HEK293 (cell line): ENCODE measurements around the gene AFF3.

Source experiments
- CTCF ChIA-PET: fragments of 350-600 bp; formaldehyde crosslinking; extraction: SDS; loops from one replicate; lab custom pipeline; 2021; ENCODE audit warnings: antibody characterized with exemption; lab: Yijun Ruan, JAX
- POLR2A ChIA-PET: fragments of 300-600 bp; formaldehyde crosslinking; extraction: SDS; loops from one replicate; lab custom pipeline; 2020; ENCODE audit warnings: antibody characterized with exemption, inconsistent platforms; lab: Yijun Ruan, JAX
- H3K27ac ChIP-seq: fragments of 200-500 bp; sonication (Bioruptor generic); 2 replicates; pipeline ENCODE4 v1.5.1; 2014; ENCODE audit warnings: low read depth, low read length, control low read depth, inconsistent platforms; ENCODE audit errors: extremely low read depth
- H3K36me3 ChIP-seq, 2 experiments: fragments of 200-500 bp in 1 of 2; sonication (Bioruptor generic) in 1 of 2; 1 replicate in 1 of 2; 2 replicates in 1 of 2; pipeline ENCODE4 v1.5.1; 2014 to 2017; ENCODE audit warnings: inconsistent platforms in 2 of 2, low read length in 2 of 2; ENCODE audit not compliant: control insufficient read depth in 2 of 2, insufficient read depth in 1 of 2
- H3K4me1 ChIP-seq: fragments of 200-500 bp; sonication (Bioruptor generic); 2 replicates; pipeline ENCODE4 v1.5.1; 2014; ENCODE audit warnings: mild to moderate bottlenecking, low read length, inconsistent platforms; ENCODE audit not compliant: control insufficient read depth, insufficient read depth
- H3K4me3 ChIP-seq: 2 replicates; pipeline ENCODE4 v1.5.1; 2011; ENCODE audit warnings: low read depth, mild to moderate bottlenecking, control low read depth, low read length, moderate library complexity
- H3K9me3 ChIP-seq: fragments of 200-500 bp; sonication (Bioruptor generic); 2 replicates; pipeline ENCODE4 v1.5.1; 2014; ENCODE audit warnings: low read depth, low read length, inconsistent platforms; ENCODE audit not compliant: control insufficient read depth, insufficient read depth
- GLI2 ChIP-seq: fragments of 450-650 bp; formaldehyde crosslinking; IDR thresholded peaks from 2 replicates; pipeline ENCODE4; 2017; ENCODE audit warnings: missing biosample characterization, missing genetic modification characterization, low read depth, borderline replicate concordance
- KLF10 ChIP-seq: fragments of 450-650 bp; IDR thresholded peaks from 2 replicates; pipeline ENCODE4 v1.5.1; 2018; ENCODE audit warnings: missing biosample characterization, mild to moderate bottlenecking, missing genetic modification characterization
- SALL2 ChIP-seq: fragments of 450-650 bp; formaldehyde crosslinking; IDR thresholded peaks from 2 replicates; pipeline ENCODE4 v1.5.0; 2017; ENCODE audit warnings: missing biosample characterization, mild to moderate bottlenecking, missing genetic modification characterization, borderline replicate concordance
- SCRT1 ChIP-seq: fragments of 450-650 bp; formaldehyde crosslinking; IDR thresholded peaks from 2 replicates; pipeline ENCODE4 v1.5.1; 2016; ENCODE audit warnings: missing biosample characterization, missing genetic modification characterization, borderline replicate concordance
- SP3 ChIP-seq: fragments of 450-650 bp; formaldehyde crosslinking; IDR thresholded peaks from 2 replicates; pipeline ENCODE4 v1.5.1; 2016; ENCODE audit warnings: missing biosample characterization, missing genetic modification characterization
- ZFHX2 ChIP-seq: fragments of 450-650 bp; formaldehyde crosslinking; conservative IDR thresholded peaks from 2 replicates; pipeline ENCODE4 v1.5.1; 2016; ENCODE audit warnings: missing biosample characterization, missing genetic modification characterization
- ZNF175 ChIP-seq: fragments of 450-650 bp; formaldehyde crosslinking; IDR thresholded peaks from 2 replicates; pipeline ENCODE4 v1.5.1; 2016; ENCODE audit warnings: missing biosample characterization, missing genetic modification characterization
- ZNF248 ChIP-seq: fragments of 450-650 bp; formaldehyde crosslinking; IDR thresholded peaks from 2 replicates; pipeline ENCODE4 v1.5.1; 2017; ENCODE audit warnings: missing biosample characterization, missing genetic modification characterization
- ZNF341 ChIP-seq: fragments of 450-650 bp; formaldehyde crosslinking; IDR thresholded peaks from 2 replicates; pipeline ENCODE4; 2016; ENCODE audit warnings: low read depth, missing biosample characterization, missing genetic modification characterization
- ZNF530 ChIP-seq: fragments of 450-650 bp; formaldehyde crosslinking; IDR thresholded peaks from 2 replicates; pipeline ENCODE4 v1.5.1; 2016; ENCODE audit warnings: low read depth, missing biosample characterization, missing genetic modification characterization
- ZNF596 ChIP-seq: fragments of 450-650 bp; IDR thresholded peaks from 2 replicates; pipeline ENCODE4 v1.5.0; 2018; ENCODE audit warnings: missing biosample characterization, mild to moderate bottlenecking, missing genetic modification characterization, moderate library complexity
- ZNF670 ChIP-seq: fragments of 450-650 bp; formaldehyde crosslinking; IDR thresholded peaks from 2 replicates; pipeline ENCODE4 v1.5.1; 2016; ENCODE audit warnings: missing biosample characterization, missing genetic modification characterization, low read depth
- ZNF830 ChIP-seq: fragments of 450-650 bp; IDR thresholded peaks from 2 replicates; pipeline ENCODE4 v1.5.0; 2018; ENCODE audit warnings: missing biosample characterization, missing genetic modification characterization, low read depth, mild to moderate bottlenecking, moderate library complexity
- ZSCAN23 ChIP-seq: fragments of 450-650 bp; formaldehyde crosslinking; IDR thresholded peaks from 2 replicates; pipeline ENCODE4 v1.5.1; 2016; ENCODE audit warnings: missing biosample characterization, missing genetic modification characterization
- ZSCAN30 ChIP-seq: fragments of 450-650 bp; IDR thresholded peaks from 2 replicates; pipeline ENCODE4 v1.5.1; 2018; ENCODE audit warnings: missing biosample characterization, mild to moderate bottlenecking, missing genetic modification characterization, moderate library complexity
- TF ChIP-seq, protein P1 (sequence below): fragments of 450-650 bp; formaldehyde crosslinking; IDR thresholded peaks from 2 replicates; pipeline ENCODE4 v1.5.1; 2017; ENCODE audit warnings: missing biosample characterization, missing genetic modification characterization
- TF ChIP-seq, protein P2 (sequence below): fragments of 450-650 bp; formaldehyde crosslinking; IDR thresholded peaks from 2 replicates; pipeline ENCODE4 v1.5.1; 2017; ENCODE audit warnings: missing biosample characterization, missing genetic modification characterization
- TF ChIP-seq, protein P3 (sequence below): fragments of 450-650 bp; formaldehyde crosslinking; IDR thresholded peaks from 2 replicates; pipeline ENCODE4 v1.5.1; 2016; ENCODE audit warnings: missing biosample characterization, missing genetic modification characterization
- TF ChIP-seq, protein P4 (sequence below): fragments of 450-650 bp; formaldehyde crosslinking; IDR thresholded peaks from 2 replicates; pipeline ENCODE4 v1.5.1; 2016; ENCODE audit warnings: missing biosample characterization, missing genetic modification characterization
- TF ChIP-seq, protein P5 (sequence below): fragments of 450-650 bp; formaldehyde crosslinking; IDR thresholded peaks from 2 replicates; pipeline ENCODE4 v1.5.1; 2016; ENCODE audit warnings: missing biosample characterization, missing genetic modification characterization
- TF ChIP-seq, protein P6 (sequence below): IDR thresholded peaks from 2 replicates; pipeline ENCODE4 v1.6.1; 2011; ENCODE audit warnings: mild to moderate bottlenecking, low read depth, low read length, borderline replicate concordance
- TF ChIP-seq, protein P7 (sequence below): fragments of 450-650 bp; formaldehyde crosslinking; IDR thresholded peaks from 2 replicates; pipeline ENCODE4 v1.5.1; 2016; ENCODE audit warnings: missing biosample characterization, missing genetic modification characterization
- TF ChIP-seq, protein P8 (sequence below): fragments of 450-650 bp; IDR thresholded peaks from 2 replicates; pipeline ENCODE4 v1.5.1; 2018; ENCODE audit warnings: missing biosample characterization, mild to moderate bottlenecking, missing genetic modification characterization

Gene AFF3

DNA sequence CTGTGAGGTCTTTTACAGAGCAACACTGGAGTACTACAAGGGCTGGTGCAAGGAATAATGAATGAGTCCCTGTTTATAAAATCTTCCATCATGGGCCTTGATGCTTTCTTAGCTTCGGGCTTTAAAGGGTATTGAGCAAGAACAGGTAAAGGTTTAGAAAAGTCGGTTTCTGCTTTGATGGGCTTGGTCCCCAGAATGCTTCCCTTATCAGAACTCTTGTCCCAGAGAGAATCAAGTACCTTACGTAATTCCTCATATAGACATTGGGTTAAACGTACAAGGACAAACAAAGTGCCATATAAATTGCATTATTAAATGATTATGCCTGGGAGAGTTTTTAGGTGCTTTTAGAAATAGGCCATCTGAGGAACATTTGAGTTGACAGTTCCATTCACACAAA, 628.0 kb downstream of the AFF3 start (continued):
- no peak for TF ChIP-seq ZNF175
- TF ChIP-seq, protein P1, sequence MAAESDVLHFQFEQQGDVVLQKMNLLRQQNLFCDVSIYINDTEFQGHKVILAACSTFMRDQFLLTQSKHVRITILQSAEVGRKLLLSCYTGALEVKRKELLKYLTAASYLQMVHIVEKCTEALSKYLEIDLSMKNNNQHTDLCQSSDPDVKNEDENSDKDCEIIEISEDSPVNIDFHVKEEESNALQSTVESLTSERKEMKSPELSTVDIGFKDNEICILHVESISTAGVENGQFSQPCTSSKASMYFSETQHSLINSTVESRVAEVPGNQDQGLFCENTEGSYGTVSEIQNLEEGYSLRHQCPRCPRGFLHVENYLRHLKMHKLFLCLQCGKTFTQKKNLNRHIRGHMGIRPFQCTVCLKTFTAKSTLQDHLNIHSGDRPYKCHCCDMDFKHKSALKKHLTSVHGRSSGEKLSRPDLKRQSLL (tag by site-specific recombination), result no peak
- TF ChIP-seq SCRT1 (tag by site-specific recombination), result no peak
- TF ChIP-seq SALL2 (tag by site-specific recombination), result no peak
- no peak for TF ChIP-seq ZSCAN30 (tag by site-specific recombination)
- no peak for TF ChIP-seq ZNF670 (tag by site-specific recombination)

DNA sequence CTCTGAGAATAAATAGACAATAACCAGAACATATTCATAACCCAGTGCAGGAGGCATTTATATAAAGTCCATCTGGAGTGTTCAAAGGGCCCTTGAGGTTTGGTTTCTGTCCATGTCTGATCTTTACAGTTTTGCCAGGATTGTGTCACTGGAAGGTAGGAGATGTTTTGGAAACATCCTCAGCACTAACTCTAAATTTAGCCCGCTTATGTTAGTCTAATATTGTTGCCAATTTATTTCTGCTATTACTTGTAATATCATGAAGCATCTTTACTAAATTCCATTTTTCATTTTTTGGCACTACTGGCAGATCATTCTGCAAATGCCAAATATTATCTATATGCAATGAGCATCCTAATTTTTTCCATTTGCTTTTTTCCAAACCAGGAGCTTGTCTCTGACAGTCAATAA, 630.2 kb downstream of the AFF3 start:
- Histone ChIP-seq H3K4me3 (no peak overlapping the region), H3K27ac (no peak overlapping the region), H3K36me3 (no peaks in the 10 kb centered on the region), H3K4me1 (no peaks in the 10 kb centered on the region), H3K9me3 (no peaks in the 10 kb centered on the region)
- CTCF ChIA-PET, result interaction anchor here (0.7 kb wide), 1 partner anchor 67 kb away, joined by 3 read pairs; no protein-coding TSS in a partner anchor
- TF ChIP-seq GLI2 (no peak), KLF10 (tag by site-specific recombination) (no peak), ZSCAN23 (no peak)
- TF ChIP-seq, protein P2, sequence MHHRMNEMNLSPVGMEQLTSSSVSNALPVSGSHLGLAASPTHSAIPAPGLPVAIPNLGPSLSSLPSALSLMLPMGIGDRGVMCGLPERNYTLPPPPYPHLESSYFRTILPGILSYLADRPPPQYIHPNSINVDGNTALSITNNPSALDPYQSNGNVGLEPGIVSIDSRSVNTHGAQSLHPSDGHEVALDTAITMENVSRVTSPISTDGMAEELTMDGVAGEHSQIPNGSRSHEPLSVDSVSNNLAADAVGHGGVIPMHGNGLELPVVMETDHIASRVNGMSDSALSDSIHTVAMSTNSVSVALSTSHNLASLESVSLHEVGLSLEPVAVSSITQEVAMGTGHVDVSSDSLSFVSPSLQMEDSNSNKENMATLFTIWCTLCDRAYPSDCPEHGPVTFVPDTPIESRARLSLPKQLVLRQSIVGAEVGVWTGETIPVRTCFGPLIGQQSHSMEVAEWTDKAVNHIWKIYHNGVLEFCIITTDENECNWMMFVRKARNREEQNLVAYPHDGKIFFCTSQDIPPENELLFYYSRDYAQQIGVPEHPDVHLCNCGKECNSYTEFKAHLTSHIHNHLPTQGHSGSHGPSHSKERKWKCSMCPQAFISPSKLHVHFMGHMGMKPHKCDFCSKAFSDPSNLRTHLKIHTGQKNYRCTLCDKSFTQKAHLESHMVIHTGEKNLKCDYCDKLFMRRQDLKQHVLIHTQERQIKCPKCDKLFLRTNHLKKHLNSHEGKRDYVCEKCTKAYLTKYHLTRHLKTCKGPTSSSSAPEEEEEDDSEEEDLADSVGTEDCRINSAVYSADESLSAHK (tag by site-specific recombination), result no peak
- TF ChIP-seq, all 188 proteins: peak for 0
- POLR2A ChIA-PET, result no interaction called here

DNA sequence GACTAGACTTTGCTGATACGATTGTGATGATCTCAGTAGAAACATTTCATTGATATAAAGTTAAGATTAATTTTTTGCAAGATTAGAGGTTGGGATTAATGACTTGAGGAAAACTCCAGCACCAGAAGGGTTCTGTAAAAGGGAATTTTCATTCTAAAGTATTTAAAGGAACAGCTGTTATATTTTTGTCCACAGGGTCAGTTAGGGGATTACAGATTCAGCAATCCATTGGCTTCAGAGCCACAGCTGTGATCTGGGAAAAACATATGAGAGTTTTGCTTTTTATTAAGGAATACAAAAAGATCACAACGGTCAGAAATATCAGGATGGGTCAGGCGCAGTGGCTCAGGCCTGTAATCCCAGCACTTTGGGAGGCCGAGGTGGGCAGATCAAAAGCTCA, 633.0 kb downstream of the AFF3 start:
- ChIA-PET POLR2A (no interaction called here), CTCF (no interaction called here)
- Histone ChIP-seq H3K27ac (no peak overlapping the region), H3K9me3 (no peaks in the 10 kb centered on the region), H3K36me3 (no peaks in the 10 kb centered on the region), H3K4me3 (no peak overlapping the region), H3K4me1 (no peaks in the 10 kb centered on the region)
- TF ChIP-seq ZNF248 (tag by site-specific recombination) (no peak), ZNF596 (tag by site-specific recombination) (no peak), ZFHX2 (tag by site-specific recombination) (no peak), SP3 (tag by site-specific recombination) (no peak), ZNF530 (no peak), ZNF830 (tag by site-specific recombination) (no peak), ZNF341 (tag by site-specific recombination) (no peak)
- TF ChIP-seq, protein P3, sequence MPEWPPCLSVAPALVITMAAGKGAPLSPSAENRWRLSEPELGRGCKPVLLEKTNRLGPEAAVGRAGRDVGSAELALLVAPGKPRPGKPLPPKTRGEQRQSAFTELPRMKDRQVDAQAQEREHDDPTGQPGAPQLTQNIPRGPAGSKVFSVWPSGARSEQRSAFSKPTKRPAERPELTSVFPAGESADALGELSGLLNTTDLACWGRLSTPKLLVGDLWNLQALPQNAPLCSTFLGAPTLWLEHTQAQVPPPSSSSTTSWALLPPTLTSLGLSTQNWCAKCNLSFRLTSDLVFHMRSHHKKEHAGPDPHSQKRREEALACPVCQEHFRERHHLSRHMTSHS (tag by site-specific recombination), result no peak
- TF ChIP-seq, protein P4, sequence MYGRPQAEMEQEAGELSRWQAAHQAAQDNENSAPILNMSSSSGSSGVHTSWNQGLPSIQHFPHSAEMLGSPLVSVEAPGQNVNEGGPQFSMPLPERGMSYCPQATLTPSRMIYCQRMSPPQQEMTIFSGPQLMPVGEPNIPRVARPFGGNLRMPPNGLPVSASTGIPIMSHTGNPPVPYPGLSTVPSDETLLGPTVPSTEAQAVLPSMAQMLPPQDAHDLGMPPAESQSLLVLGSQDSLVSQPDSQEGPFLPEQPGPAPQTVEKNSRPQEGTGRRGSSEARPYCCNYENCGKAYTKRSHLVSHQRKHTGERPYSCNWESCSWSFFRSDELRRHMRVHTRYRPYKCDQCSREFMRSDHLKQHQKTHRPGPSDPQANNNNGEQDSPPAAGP (tag by site-specific recombination), result no peak
- TF ChIP-seq, protein P5, sequence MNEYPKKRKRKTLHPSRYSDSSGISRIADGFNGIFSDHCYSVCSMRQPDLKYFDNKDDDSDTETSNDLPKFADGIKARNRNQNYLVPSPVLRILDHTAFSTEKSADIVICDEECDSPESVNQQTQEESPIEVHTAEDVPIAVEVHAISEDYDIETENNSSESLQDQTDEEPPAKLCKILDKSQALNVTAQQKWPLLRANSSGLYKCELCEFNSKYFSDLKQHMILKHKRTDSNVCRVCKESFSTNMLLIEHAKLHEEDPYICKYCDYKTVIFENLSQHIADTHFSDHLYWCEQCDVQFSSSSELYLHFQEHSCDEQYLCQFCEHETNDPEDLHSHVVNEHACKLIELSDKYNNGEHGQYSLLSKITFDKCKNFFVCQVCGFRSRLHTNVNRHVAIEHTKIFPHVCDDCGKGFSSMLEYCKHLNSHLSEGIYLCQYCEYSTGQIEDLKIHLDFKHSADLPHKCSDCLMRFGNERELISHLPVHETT (tag by site-specific recombination), result no peak
- TF ChIP-seq, protein P6, sequence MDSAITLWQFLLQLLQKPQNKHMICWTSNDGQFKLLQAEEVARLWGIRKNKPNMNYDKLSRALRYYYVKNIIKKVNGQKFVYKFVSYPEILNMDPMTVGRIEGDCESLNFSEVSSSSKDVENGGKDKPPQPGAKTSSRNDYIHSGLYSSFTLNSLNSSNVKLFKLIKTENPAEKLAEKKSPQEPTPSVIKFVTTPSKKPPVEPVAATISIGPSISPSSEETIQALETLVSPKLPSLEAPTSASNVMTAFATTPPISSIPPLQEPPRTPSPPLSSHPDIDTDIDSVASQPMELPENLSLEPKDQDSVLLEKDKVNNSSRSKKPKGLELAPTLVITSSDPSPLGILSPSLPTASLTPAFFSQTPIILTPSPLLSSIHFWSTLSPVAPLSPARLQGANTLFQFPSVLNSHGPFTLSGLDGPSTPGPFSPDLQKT, result no peak
- TF ChIP-seq, protein P7, sequence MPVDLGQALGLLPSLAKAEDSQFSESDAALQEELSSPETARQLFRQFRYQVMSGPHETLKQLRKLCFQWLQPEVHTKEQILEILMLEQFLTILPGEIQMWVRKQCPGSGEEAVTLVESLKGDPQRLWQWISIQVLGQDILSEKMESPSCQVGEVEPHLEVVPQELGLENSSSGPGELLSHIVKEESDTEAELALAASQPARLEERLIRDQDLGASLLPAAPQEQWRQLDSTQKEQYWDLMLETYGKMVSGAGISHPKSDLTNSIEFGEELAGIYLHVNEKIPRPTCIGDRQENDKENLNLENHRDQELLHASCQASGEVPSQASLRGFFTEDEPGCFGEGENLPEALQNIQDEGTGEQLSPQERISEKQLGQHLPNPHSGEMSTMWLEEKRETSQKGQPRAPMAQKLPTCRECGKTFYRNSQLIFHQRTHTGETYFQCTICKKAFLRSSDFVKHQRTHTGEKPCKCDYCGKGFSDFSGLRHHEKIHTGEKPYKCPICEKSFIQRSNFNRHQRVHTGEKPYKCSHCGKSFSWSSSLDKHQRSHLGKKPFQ (tag by site-specific recombination), result no peak
- TF ChIP-seq, protein P8, sequence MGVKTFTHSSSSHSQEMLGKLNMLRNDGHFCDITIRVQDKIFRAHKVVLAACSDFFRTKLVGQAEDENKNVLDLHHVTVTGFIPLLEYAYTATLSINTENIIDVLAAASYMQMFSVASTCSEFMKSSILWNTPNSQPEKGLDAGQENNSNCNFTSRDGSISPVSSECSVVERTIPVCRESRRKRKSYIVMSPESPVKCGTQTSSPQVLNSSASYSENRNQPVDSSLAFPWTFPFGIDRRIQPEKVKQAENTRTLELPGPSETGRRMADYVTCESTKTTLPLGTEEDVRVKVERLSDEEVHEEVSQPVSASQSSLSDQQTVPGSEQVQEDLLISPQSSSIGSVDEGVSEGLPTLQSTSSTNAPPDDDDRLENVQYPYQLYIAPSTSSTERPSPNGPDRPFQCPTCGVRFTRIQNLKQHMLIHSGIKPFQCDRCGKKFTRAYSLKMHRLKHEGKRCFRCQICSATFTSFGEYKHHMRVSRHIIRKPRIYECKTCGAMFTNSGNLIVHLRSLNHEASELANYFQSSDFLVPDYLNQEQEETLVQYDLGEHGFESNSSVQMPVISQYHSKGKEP, result no peak
